IPS-NIHi7 (cell line): ENCODE results near the gene MYBPH.

Experiments
- DNase-seq: peaks from one replicate; pipeline ENCODE4 v3.0.0; 2012; ENCODE audit warnings: mixed read lengths; ENCODE audit errors: extremely low spot score

The MYBPH gene

DNA sequence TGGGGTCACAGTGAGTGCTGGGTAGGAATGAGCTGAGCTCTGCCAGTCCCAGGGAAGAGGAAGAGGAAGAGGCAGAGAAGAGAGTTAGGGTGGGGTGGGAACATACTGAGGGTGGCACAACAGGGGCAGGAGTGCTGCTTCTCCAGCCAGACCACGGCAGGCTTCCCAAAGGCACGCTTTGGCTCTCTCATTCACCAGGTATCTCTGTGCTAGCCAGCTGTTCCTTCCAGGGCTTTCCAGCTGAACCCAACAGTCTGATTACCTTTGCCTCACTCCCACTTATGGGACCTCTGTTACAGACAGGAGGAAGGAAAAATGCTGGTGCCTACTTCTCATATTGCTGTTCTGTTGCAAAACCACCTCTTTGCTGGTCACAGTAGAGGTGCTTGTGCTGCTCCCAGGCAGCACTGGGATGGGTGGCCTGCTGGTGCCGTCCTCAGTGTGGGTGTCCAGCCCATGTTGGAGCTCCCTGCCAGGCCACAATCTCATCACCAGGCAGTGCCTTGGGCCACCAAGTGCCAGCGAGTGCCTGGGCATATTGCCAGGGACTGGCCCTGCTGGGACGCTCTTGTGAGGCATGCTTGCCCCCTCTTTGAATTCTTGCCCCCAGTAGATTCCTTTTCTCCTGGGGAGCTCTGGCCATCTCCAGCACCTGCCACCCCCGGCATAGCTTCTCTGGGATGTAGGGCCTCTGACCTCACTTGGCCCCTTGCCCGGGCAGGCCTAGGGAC lies 46.0 kb downstream of the MYBPH start:
- DNase-seq = no peak

DNA sequence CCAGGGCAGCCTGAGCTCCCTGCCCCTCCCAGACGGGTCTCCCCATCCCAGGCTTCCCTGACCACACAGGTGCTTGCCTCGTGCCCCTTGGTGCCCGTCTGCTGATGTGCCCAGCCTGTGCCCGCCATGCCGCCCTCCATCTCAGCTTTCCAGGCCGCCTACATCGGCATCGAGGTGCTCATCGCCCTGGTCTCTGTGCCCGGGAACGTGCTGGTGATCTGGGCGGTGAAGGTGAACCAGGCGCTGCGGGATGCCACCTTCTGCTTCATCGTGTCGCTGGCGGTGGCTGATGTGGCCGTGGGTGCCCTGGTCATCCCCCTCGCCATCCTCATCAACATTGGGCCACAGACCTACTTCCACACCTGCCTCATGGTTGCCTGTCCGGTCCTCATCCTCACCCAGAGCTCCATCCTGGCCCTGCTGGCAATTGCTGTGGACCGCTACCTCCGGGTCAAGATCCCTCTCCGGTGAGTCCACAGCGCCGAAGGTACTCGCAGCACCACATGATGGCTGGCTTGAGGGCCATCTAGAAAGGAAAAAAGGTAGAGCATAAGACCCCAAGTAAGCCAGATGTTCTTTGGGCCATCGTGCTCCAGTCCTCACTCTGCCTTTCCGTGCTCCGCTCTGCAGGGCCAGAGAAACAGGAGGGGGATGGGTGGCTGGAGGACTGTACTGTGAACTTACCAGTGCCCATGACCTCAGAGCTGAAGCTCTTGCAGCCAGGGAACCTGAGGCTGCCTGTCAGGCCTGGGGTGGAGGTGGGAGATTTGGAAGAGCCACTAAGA lies 46.7 kb downstream of the MYBPH start:
- no peak for DNase-seq

DNA sequence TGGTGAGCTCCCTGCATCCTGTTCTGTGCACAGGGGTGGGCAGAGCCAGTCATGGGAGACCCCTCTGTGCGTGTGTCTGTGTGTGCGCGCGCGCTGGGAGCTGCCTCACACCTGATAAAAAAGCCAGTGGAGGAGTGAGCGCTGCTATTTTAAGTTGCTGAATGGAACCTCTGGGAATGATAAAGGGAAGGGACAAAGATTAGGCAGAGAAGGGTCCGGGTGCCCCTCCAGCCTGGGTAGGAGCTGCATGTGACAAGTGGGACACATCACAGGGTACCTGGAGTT lies 47.3 kb downstream of the MYBPH start:
- DNase-seq = no peak

DNA sequence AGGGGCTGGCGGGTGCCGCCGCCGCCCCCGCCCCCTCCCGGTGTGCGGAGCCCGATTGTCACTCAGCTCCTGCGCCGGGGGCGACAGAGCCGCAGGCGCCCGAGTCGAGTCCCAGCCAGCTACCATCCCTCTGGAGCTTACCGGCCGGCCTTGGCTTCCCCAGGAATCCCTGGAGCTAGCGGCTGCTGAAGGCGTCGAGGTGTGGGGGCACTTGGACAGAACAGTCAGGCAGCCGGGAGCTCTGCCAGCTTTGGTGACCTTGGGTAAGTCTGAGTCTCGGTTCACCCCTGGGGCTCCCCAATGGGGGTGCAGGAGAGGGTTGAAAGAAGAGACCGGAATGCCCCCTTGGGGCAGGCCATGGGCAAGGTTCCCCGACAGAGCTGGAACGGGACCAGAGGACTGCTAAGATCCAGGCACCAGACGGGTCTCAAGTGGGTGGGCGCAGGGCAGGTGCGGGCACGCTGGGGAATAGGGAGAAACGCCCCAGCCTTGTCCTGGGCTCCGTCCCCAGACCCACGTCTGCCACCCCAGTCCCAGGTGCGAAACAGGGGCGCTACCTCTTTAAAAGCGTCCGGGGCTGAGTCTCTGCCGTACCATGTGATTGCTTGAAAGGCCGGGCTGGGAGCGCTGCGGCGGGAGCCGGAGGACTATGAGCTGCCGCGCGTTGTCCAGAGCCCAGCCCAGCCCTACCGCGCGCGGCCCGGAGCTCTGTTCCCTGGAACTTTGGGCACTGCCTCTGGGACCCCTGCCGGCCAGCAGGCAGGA lies 47.8 kb downstream of the MYBPH start, which contains the start of gene ADORA1:
Gene ADORA1 (plus strand): TSS at position 61 of the 765 bp plus-strand sequence. CDS start 1,116 bp downstream, outside the sequence.
- DNase-seq = peak; percentile 76

DNA sequence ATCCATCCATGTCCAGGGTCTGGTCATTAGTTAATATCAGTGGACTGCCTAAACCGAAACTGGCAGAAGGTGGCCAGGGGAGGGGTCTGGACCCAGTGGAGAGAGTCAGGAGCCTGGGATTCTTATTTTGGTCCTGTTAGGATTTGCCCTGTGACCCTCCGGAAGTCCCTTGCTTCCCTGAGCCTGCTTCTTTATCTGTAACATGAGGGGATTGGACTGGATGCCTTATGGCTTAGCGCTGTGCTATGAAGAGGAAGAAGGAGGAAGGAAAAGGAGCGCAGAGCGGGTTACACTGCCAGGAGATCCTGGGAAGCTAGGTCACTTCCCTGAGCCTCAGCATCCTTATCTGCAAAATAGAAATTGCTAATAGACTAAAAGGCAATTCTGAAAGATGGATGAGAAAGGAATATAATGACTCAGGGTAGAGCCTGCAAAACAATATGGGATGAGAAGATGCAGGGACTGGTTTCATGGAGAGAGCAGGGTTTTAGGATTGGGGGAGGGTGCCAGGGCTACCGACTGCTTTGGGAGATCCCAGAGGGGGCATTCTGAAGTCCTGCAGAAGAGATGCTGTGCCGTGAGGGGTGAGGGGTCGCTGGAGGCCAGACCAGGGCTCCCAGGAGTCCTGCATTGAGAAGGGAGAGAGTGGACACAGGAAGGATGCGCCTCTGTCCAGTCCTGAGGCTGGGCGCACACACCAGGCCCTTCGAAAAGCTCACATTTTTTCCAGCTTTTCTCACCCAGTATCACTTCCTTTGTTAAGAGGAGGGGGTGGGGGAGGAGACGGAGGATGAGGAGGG lies 48.6 kb downstream of the MYBPH start:
- DNase-seq = no peak

DNA sequence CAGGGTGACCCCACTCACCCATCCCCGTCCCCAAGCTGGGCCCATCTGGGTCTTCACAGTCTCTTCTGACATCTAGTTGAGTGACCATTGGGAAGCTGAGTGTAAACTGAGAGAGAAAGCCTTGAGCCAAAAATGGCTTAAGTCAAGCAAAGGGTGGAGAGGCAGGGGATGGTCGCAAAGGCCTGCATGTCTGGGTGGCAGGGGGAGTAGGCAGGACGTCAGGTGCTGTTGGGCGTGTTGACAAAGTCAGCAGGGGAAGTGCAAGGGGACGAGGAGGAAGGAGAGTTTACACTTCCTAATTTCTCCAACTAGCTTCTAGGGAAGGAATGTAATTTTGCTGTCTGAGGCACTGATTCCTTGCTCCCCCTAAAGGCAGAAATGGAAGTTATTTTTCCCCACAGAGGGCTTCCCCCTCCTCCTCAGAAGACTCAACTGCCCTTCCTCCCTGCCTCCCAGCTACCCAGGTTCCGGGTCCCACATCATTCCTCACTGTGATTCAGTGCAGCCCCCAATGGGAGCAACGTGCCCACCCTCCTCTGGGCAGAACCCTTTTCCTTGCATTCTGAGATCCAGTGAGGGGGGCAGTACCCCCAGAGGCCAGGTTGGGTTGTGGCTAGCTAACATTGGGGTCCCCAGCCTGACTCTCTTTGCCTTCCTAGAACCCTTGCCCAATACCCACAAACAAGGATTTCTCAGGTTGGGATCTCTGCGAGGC lies 49.3 kb downstream of the MYBPH start:
- peak; percentile 63 for DNase-seq

DNA sequence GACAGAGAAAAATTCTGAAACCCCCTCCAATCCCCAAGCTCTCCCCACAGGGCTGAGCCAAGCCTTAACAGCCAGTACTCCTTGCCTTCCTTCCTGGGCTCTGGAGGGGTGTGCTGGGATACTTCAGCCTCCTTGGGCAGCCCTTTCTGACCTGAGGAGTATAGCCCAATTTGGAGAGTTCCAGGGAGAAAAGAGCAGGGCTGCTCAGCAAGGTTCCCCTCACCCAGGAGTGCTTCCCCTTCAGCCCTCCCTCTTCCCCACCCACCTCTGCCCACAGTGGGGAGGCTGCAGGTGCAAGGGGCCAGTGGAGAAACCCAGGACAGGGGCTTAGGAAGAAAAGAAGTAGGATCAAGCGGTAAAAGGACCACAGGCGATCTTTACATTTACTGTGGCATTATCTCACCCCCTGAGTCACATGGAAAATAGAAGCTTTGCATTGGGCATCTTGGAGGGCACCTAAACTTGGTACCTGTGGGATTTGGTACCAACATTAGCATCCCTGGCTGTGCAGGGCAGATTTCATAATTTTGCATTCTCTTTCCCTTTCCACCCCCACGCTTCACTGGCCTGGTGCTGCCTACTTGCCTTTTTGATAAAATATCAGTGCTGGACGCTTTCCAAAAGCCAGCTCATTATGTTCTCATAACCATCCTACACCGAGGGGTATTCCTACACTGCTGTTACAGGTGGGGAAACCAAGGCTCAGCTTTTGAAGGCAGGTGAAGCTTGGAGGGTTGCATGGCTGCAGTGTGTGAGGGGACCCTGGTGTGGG lies 50.9 kb downstream of the MYBPH start:
- DNase-seq = no peak

DNA sequence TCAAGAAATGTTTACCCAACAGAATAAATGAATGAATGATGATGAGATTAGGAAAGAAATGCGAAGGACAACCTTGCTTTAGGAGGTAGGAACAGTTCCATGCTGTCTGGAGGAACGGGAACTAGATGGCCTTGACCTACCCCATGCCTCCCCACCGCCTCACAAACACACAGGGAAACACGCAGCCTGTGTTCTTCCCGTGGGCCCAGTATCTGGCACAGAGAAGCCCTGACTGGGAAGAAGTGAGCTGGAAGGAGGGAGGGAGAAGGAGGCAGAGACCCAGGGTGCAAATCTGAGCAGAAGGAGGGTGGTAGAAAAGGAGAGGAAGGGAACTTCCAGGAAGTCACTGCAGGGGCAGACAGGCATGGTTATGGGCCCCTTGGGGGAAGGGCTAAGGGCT lies 51.6 kb downstream of the MYBPH start:
- no peak for DNase-seq

DNA sequence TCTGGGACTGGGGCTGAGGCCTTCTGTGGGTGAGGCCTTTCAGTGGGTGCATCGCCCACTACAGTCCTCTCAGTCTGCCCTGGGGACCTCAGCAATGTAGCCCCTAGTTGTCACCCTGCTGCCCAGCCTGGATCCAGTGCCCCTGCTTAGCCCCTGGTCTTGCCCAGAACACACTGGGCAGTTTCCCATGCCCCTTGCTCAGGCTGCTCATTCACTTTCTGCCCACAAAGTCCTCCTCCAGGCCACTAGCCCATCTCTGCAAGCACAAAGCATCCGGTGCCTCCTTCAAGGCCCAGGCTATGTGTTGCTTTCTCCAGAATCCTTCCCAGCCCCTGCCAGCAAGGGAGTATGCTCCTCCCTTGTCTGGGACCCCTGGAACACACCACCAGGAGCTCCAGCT lies 53.5 kb downstream of the MYBPH start:
- DNase-seq = no peak

DNA sequence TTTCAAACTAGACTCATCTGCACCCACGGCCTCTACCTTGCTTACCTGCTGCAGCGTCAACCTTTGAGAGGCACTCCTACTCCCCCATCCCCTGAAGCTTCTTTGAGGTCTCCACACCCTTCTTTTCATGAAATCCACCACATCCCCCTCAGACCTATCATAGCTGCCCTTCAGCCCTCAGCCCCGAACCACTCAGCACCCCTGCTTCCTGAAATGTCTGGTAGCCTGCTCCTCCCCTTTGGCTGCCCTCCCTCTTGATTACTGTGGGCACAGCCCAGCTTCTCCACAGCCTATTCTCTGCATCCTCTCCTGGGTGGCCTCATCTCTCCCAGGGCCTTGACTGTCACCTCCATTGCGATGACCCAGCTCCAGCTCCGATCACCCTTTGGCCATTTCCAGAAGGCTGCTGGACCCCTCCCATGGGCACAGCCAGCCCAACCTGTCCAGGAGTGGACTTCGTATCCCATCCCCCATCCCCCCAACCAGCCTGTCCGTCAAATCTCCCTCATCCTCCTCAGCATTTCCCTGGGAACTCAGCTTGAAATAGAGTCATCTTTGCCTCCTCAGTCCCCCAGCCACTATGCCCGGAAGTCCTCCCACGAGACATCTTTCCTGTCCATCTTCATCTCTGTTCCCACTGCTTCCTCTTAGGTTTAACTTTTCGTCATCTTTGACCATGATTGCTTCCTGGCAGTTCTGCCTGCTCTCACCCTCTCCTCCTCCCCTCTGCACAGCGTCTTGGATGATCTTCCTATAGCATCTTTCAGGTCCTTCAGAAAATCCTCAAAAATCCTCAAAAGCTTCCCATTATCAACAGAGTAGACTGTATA lies 54.2 kb downstream of the MYBPH start:
- no peak for DNase-seq

DNA sequence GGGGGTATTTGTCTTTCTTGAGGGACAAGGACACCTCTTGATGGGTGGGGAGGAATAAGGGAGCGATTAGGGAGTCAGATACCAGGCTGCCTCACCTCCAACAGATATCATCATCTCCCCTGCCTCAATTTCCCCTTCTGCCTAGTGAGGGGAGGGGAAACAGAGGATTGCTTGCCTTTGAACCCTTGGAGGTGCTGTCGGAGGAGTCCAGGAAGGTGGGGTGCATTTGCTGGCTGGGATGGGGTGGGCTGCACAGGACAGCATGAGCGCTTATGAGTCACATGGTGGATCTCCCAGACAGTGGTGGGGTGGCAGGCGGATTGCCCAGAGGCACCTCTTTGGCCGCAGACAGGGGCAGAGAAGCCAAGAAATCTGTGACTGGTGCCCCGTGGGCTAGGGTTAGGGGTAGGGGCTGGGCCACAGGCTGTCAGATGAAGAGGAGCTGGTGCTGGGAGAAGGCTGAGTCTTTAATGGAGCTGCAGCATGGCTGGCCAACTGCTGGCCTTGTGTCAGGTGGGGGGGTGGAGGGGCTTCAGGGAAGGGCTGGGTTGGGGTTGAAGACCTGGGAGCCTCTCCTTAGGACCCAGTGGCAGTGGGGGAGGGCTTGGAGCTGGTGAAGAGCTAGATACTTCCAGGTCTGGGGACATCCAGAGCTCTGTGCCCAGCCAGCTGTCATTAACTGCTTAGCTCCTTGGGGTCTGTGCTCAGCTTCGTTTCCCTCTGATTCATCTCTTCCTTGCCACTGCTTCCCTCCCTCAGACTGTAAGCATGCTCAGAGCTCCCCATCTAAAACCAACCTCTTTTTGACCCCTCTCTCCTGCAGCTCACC lies 55.1 kb downstream of the MYBPH start:
- no peak for DNase-seq
